AG09309 (cell line): Measurements from ENCODE around the gene ATP10A.

Source experiments
- DNase-seq: peaks from one replicate; pipeline ENCODE4 v3.0.0-alpha.2; 2010; ENCODE audit warnings: low read depth
- H3K4me3 ChIP-seq: 2 replicates; pipeline ENCODE4 v1.5.1; 2011; ENCODE audit warnings: mild to moderate bottlenecking, low read depth, low read length, moderate library complexity; ENCODE audit not compliant: control insufficient read depth
- CTCF ChIP-seq: IDR thresholded peaks from 2 replicates; pipeline ENCODE4 v1.5.1; 2011; ENCODE audit warnings: mild to moderate bottlenecking, low read depth, low read length, inconsistent platforms; ENCODE audit not compliant: insufficient read depth, control insufficient read depth; ENCODE audit errors: missing control alignments

Gene ATP10A

GRCh38 chr15:25780479-25781255 lies 82.5 kb downstream of the ATP10A start:
- no peak overlapping the region for H3K4me3 ChIP-seq
- no peak for TF ChIP-seq CTCF
- DNase-seq = no peak

GRCh38 chr15:25778161-25778560 lies 85.0 kb downstream of the ATP10A start:
- no peak overlapping the region for H3K4me3 ChIP-seq
- no peak for DNase-seq
- TF ChIP-seq CTCF = no peak

- no peak overlapping the region for H3K4me3 ChIP-seq
- no peak for TF ChIP-seq CTCF
- no peak for DNase-seq
Observed at GRCh38 chr15:25777037-25777436, 86.1 kb downstream of the ATP10A start.

GRCh38 chr15:25776071-25776746 lies 86.9 kb downstream of the ATP10A start:
- no peak for DNase-seq
- no peak overlapping the region for H3K4me3 ChIP-seq
- no peak for TF ChIP-seq CTCF

- no peak for TF ChIP-seq CTCF
- H3K4me3 ChIP-seq = no peak overlapping the region
- no peak for DNase-seq
Observed at GRCh38 chr15:25775317-25775912, 87.7 kb downstream of the ATP10A start.

GRCh38 chr15:25774871-25775270 lies 88.3 kb downstream of the ATP10A start:
- no peak for TF ChIP-seq CTCF
- DNase-seq = no peak
- H3K4me3 ChIP-seq = no peak overlapping the region
